Hepatocyte (in vitro differentiated cells): Measurements from ENCODE around the gene MED17.

Experiments used
- CTCF ChIP-seq: fragments of 200-600 bp; sonication (generic); IDR thresholded peaks from 2 replicates; pipeline ENCODE4 v1.5.1; 2016; ENCODE audit warnings: antibody characterized with exemption, mild to moderate bottlenecking; ENCODE audit not compliant: poor library complexity
- EZH2 ChIP-seq: fragments of 200-600 bp; sonication (generic); IDR thresholded peaks from 2 replicates; pipeline ENCODE4 v1.6.1; 2016; ENCODE audit warnings: antibody characterized with exemption, mild to moderate bottlenecking, borderline replicate concordance

GRCh38 chr11:93814966-93815633 is 31.0 kb downstream of the MED17 start:
- TF ChIP-seq CTCF (no peak), EZH2 (no peak)
